CD4-positive, alpha-beta T cell (primary cell): Measurements from ENCODE around the gene NUP37. TPM values are rescaled to one million over a fixed set of nuclear protein-coding genes. Genes with fewer than 3 reads are reported as not detected.
A peak's percentile ranks its signal among the peaks of the same experiment; 100 is the strongest.

Experiments used
- ATAC-seq: fragments of 200-7000 bp; cut with Tn5 transposase; one replicate; pipeline ENCODE4 v1.10.0; 2022; ENCODE audit warnings: mild to moderate bottlenecking; ENCODE audit not compliant: poor library complexity
- CTCF ChIA-PET: fragments of 350-600 bp; sonication (Branson Sonifier 250); formaldehyde crosslinking; loops from one replicate; lab custom pipeline; 2021; ENCODE audit warnings: antibody characterized with exemption, inconsistent platforms; lab: Charles Lee
- POLR2A ChIA-PET: fragments of 350-600 bp; sonication (Branson Sonifier 250); formaldehyde crosslinking; loops from one replicate; lab custom pipeline; 2021; ENCODE audit warnings: antibody characterized with exemption, inconsistent platforms; lab: Charles Lee
- DNase-seq, 14 experiments: peaks; one replicate each; pipeline ENCODE4 v3.0.0-alpha.2; 2013 to 2020; ENCODE audit warnings: mixed read lengths in 2 of 14
- H3K27ac ChIP-seq, 2 donors: one replicate each; pipeline versions ENCODE4 v1.5.1 to v1.7.0; 2013; ENCODE audit warnings: low read length in 2 of 2, low read depth in 1 of 2, mild to moderate bottlenecking in 1 of 2
- H3K27me3 ChIP-seq, 2 experiments: 1 replicate in 1 of 2; 2 replicates in 1 of 2; pipeline versions ENCODE4 v1.6.1 to v1.7.0; 2013; ENCODE audit warnings: low read length in 2 of 2, control low read depth in 1 of 2, mild to moderate bottlenecking in 1 of 2, moderate library complexity in 1 of 2; ENCODE audit not compliant: insufficient read depth in 2 of 2, control insufficient read depth in 1 of 2
- H3K36me3 ChIP-seq: one replicate; pipeline ENCODE4 v1.6.1; 2013; ENCODE audit warnings: low read length, control low read depth; ENCODE audit not compliant: insufficient read depth
- H3K4me1 ChIP-seq: one replicate; pipeline ENCODE4 v1.6.1; 2013; ENCODE audit warnings: low read length, control low read depth; ENCODE audit not compliant: insufficient read depth
- H3K4me3 ChIP-seq: one replicate; pipeline ENCODE4 v1.5.1; 2013; ENCODE audit warnings: mild to moderate bottlenecking, low read length, moderate library complexity
- H3K9me3 ChIP-seq, 2 experiments: 1 replicate in 1 of 2; 2 replicates in 1 of 2; pipeline versions ENCODE4 v1.6.1 to v1.7.0; 2013; ENCODE audit warnings: low read length in 2 of 2, mild to moderate bottlenecking in 2 of 2, control low read depth in 1 of 2, moderate library complexity in 1 of 2; ENCODE audit not compliant: control insufficient read depth in 1 of 2, insufficient read depth in 1 of 2
- H3K27ac Mint-ChIP-seq: one replicate; pipeline ENCODE4 v1.8.0; 2020; ENCODE audit warnings: mixed read lengths
- H3K27me3 Mint-ChIP-seq: one replicate; pipeline ENCODE4 v1.8.0; 2021; ENCODE audit warnings: mixed read lengths
- H3K36me3 Mint-ChIP-seq: one replicate; pipeline ENCODE4 v1.8.0; 2021; ENCODE audit warnings: low read depth, mixed read lengths
- H3K4me1 Mint-ChIP-seq: one replicate; pipeline ENCODE4 v1.8.0; 2021; ENCODE audit warnings: low read depth, mixed read lengths
- H3K4me3 Mint-ChIP-seq: one replicate; pipeline ENCODE4 v1.8.0; 2020; ENCODE audit warnings: mild to moderate bottlenecking, mixed read lengths
- H3K9me3 Mint-ChIP-seq: one replicate; pipeline ENCODE4 v1.8.0; 2020; ENCODE audit warnings: mixed read lengths
- intact Hi-C, 2 experiments: fragments of 100-400 bp; cut with DNase I in 1 of 2; cut with micrococcal nuclease in 1 of 2; formaldehyde crosslinking; loops; one replicate each; pipeline versions ENCODE4 v1.15.1 to v1.9.0; 2023 to 2025; cut with DNase I, micrococcal nuclease
- total RNA-seq, 174 experiments: library from RNA in 2 of 174; stranded (reverse) in 2 of 174; gene quantifications; one replicate each; pipeline ENCODE4 v1.2.3 and lab custom pipeline; 2021 to 2026
- TF ChIP-seq, protein P1 (sequence below): fragments of 200-600 bp; IDR thresholded peaks from one replicate; pipeline ENCODE4 v1.8.0; 2022; ENCODE audit warnings: antibody characterized with exemption, mild to moderate bottlenecking

NUP37 gene
- total RNA-seq, 2 experiments from 2014 or later: 9.4 to 9.6 TPM

DNA sequence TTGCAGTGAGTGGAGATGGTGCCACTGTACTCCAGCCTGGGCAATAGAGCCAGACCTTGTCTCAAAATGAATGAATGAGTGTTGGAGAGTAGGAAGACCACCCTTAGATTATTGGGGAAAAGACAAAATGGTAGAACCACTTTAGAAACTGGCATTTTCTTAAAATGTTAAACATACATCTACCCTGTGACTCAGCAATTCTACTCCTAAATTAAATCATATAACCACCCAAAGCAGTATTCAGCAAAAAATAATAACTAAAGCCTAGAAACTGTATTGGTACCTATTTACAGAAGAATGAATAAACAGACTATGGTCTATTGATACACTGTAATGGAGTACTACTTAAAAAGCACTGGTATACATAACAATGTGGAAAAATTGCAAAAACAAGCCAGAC, 9.1 kb downstream of the NUP37 start:
- DNase-seq (no peak), ATAC-seq (no peak)
- H3K27ac ChIP-seq: no peak overlapping the region
- Mint-ChIP-seq H3K9me3 (no peaks in the 10 kb centered on the region), H3K27me3 (no peaks in the 10 kb centered on the region), H3K36me3 (peaks cover 79% of the 10 kb centered on the region), H3K4me3 (no peak overlapping the region), H3K27ac (no peak overlapping the region), H3K4me1 (peaks cover 25% of the 10 kb centered on the region)
- CTCF ChIA-PET: no interaction called here
- POLR2A ChIA-PET: no interaction called here
- no peaks in the 10 kb centered on the region for H3K9me3 ChIP-seq
- no peaks in the 10 kb centered on the region for H3K27me3 ChIP-seq
- peaks cover 44% of the 10 kb centered on the region for H3K36me3 ChIP-seq
- no peak overlapping the region for H3K4me3 ChIP-seq
- intact Hi-C loops: loop anchor here in 1 of 2 experiments (10.0 kb wide), 1 partner anchor 336 kb away; no protein-coding TSS in a partner anchor
- H3K4me1 ChIP-seq: no peaks in the 10 kb centered on the region
- TF ChIP-seq, protein P1, sequence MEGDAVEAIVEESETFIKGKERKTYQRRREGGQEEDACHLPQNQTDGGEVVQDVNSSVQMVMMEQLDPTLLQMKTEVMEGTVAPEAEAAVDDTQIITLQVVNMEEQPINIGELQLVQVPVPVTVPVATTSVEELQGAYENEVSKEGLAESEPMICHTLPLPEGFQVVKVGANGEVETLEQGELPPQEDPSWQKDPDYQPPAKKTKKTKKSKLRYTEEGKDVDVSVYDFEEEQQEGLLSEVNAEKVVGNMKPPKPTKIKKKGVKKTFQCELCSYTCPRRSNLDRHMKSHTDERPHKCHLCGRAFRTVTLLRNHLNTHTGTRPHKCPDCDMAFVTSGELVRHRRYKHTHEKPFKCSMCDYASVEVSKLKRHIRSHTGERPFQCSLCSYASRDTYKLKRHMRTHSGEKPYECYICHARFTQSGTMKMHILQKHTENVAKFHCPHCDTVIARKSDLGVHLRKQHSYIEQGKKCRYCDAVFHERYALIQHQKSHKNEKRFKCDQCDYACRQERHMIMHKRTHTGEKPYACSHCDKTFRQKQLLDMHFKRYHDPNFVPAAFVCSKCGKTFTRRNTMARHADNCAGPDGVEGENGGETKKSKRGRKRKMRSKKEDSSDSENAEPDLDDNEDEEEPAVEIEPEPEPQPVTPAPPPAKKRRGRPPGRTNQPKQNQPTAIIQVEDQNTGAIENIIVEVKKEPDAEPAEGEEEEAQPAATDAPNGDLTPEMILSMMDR: no peak

DNA sequence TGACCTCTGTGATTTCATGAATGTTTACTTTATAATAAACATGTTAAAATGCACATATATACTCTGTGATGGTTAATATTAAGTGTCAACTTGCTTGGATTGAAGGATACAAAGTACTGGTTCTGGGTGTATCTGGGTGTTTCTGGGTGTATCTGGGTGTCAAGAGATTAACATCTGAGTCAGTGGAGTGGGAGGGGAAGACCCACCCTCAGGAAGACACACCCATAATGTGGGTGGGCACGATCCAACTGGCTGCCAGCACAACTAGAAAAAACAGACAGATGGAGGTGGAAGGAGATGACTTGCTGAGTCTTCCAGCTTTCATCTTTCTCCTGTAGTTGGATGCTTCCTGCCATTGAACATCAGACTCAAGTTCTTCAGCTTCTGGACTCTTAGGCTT, 11.9 kb downstream of the NUP37 start:
- no peaks in the 10 kb centered on the region for H3K4me1 ChIP-seq
- ATAC-seq: no peak
- peaks cover 17% of the 10 kb centered on the region for H3K4me1 Mint-ChIP-seq
- DNase-seq: peak in 1 of 14 experiments; percentile 12
- CTCF ChIA-PET: no interaction called here
- no peak overlapping the region for H3K27ac ChIP-seq
- peaks cover 92% of the 10 kb centered on the region for H3K36me3 Mint-ChIP-seq
- H3K27ac Mint-ChIP-seq: no peak overlapping the region
- TF ChIP-seq, protein P1: no peak
- intact Hi-C loops: no loop called here
- no peaks in the 10 kb centered on the region for H3K27me3 ChIP-seq
- H3K4me3 Mint-ChIP-seq: no peak overlapping the region
- peaks cover 42% of the 10 kb centered on the region for H3K36me3 ChIP-seq
- H3K4me3 ChIP-seq: no peak overlapping the region
- H3K27me3 Mint-ChIP-seq: no peaks in the 10 kb centered on the region
- POLR2A ChIA-PET: interaction anchor here (1.3 kb wide), 1 partner anchor 12 kb away, joined by 3 read pairs; the partner anchor contains the start of genes NUP37 and PARPBP
- H3K9me3 Mint-ChIP-seq: no peaks in the 10 kb centered on the region
- H3K9me3 ChIP-seq: no peaks in the 10 kb centered on the region

DNA sequence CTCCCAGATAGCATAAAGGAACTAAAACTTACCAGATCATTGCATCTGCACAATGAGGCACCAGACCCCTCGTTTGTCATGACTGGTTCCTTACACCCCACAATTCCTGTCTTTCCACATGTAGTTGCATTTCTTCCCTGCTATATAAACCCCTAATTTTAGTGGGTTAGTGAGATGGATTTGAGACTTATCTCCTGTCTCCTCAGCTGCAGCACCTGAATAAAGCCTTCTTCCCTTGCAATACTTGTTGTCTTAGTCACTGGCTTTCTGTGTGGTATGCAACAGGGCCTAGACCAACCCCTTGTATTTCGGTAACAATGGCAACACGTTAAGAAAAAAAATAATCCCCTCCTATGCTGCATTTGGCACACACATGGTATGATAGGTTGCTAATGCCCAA, 13.0 kb downstream of the NUP37 start:
- H3K27me3 ChIP-seq: no peaks in the 10 kb centered on the region
- Mint-ChIP-seq H3K4me3 (no peak overlapping the region), H3K27ac (no peak overlapping the region), H3K9me3 (no peaks in the 10 kb centered on the region), H3K27me3 (no peaks in the 10 kb centered on the region), H3K36me3 (peaks cover 96% of the 10 kb centered on the region), H3K4me1 (peaks cover 15% of the 10 kb centered on the region)
- ATAC-seq: no peak
- no peak overlapping the region for H3K27ac ChIP-seq
- CTCF ChIA-PET: no interaction called here
- no peaks in the 10 kb centered on the region for H3K4me1 ChIP-seq
- POLR2A ChIA-PET: interaction anchor here (0.6 kb wide), 1 partner anchor 16 kb away, joined by 3 read pairs; no protein-coding TSS in a partner anchor
- intact Hi-C loops: no loop called here
- H3K36me3 ChIP-seq: peaks cover 42% of the 10 kb centered on the region
- TF ChIP-seq, protein P1: no peak
- no peak for DNase-seq
- H3K9me3 ChIP-seq: no peaks in the 10 kb centered on the region
- H3K4me3 ChIP-seq: no peak overlapping the region
